22Rv1 (cell line): Measurements from ENCODE around the gene ANP32D.
"Not testable (repeated sequence)": the region's sequence is repeated elsewhere in the genome, so short reads cannot be mapped to it uniquely, and the experiment has no call there.

Experiments used
- H3K27ac ChIP-seq: fragments of 450-650 bp; 2 replicates; pipeline ENCODE4 v1.5.1; 2017
- CTCF ChIP-seq: fragments of 450-650 bp; IDR thresholded peaks from 2 replicates; pipeline ENCODE4 v1.5.1; 2017; ENCODE audit warnings: mild to moderate bottlenecking
- ZFX ChIP-seq: fragments of 450-650 bp; IDR thresholded peaks from 2 replicates; pipeline ENCODE4 v1.6.1; 2017; ENCODE audit warnings: antibody characterized with exemption, borderline replicate concordance

Gene ANP32D

GRCh38 chr12:48510111-48510510 lies 37.8 kb downstream of the ANP32D start:
- TF ChIP-seq ZFX, result no peak
- TF ChIP-seq CTCF, result no peak

GRCh38 chr12:48512855-48513254 lies 40.5 kb downstream of the ANP32D start:
- TF ChIP-seq ZFX (no peak), CTCF (no peak)
- no peak overlapping the region for H3K27ac ChIP-seq

More at GRCh38 chr12:48510111-48510510, 37.8 kb downstream of the ANP32D start:
- H3K27ac ChIP-seq, result no peak overlapping the region

GRCh38 chr12:48514728-48515127 lies 42.4 kb downstream of the ANP32D start:
- no peak overlapping the region for H3K27ac ChIP-seq
- TF ChIP-seq ZFX (no peak), CTCF (no peak)

- not testable (repeated sequence) for H3K27ac ChIP-seq
Measured at GRCh38 chr12:48520381-48520780, 48.0 kb downstream of the ANP32D start.
